ENCODE measurements around the gene DRD3.

DNA sequence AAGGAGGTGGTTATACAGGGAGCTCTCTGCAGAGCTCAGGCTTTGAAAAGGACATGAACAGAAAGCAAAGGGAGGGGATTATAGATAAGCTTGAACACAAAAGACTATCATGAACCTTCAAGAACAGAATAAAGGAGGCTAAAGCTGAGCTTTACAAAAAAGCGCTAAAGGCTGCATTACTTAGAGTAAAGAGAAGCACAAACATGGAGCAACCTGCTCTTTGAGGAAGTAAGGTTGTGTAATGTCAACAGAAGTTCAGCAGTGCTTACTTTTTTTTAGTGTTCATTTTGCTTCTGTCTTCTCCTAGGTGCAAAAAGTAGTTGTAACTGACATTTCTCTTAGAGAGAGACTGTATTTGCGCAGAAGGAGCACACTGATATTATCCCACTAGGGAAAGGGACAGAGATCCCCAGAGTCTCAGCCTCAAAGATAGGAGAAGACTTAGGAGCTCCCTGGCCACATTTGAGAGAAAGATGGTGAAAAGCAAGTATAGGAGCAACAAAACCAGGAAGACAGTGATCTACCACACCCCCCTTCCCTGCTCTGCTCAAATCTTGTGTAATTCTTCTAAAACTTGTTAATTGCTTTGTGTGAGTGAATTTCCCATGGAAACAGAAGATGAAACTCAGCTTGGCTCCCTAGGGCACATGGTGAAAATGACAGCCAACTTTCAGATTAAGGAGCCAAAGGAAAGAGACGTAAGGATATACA lies 67.6 kb downstream of the DRD3 start:
- TF ChIP-seq EZH2 (IDR thresholded peaks at IDR 0.05): no peak
- TF ChIP-seq POLR2AphosphoS5 (IDR thresholded peaks at IDR 0.05; ENCODE audit: borderline replicate concordance, low read depth, low read length): no peak
